Measurements from ENCODE around the gene GPALPP1.
"Not testable (repeated sequence)": the region's sequence is repeated elsewhere in the genome, so short reads cannot be mapped to it uniquely, and the experiment has no call there.

The GPALPP1 gene, protein sequence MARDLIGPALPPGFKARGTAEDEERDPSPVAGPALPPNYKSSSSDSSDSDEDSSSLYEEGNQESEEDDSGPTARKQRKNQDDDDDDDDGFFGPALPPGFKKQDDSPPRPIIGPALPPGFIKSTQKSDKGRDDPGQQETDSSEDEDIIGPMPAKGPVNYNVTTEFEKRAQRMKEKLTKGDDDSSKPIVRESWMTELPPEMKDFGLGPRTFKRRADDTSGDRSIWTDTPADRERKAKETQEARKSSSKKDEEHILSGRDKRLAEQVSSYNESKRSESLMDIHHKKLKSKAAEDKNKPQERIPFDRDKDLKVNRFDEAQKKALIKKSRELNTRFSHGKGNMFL

DNA sequence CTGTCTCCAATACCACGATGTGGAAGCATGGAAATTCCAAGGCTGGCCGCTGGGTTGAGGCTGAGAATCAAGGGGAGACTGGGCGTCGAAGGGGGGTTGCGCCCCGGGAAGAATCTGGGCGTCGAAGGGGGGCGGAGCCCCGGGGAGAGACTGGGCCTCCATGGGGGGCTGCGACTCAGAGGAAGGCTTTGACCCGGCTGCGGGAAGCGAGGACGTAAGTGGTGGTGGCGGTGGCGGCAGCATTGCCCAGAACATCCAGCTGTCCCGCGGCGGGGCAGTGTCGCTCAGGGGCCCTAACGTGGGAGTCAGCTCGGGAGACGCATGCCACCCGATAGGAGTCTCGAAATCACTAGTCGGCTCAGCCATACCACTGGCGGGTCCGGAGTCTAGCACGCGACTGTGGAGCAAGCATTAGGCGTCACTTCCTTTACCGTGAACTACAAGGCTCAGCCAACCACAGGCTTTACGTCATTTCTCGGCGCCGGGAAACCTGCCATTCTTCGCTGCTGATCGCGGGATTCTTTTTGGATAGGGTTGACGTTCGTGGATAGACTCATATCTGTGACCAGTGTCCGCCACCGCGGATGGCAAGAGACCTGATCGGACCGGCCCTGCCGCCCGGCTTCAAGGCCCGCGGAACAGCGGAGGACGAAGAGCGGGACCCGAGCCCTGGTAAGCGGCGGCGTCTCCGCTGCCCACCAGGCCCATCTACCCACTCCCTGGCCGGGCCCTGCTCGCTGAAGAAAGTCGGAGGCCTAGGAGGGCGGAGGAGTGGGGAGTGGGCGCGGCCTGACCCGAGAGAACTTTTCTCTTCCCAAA is at the start of gene GPALPP1, which contains the start of gene NUFIP1:
TSS of gene GPALPP1 (plus strand) at position 468 of the 819 bp plus-strand sequence. CDS start at position 585, 117 bp downstream.
TSS of gene NUFIP1 (minus strand) at position 401 of the 819 bp plus-strand sequence. CDS start at position 366, 35 bp downstream.
- peak; percentile 73 for DNase-seq (ENCODE audit: low read depth, low spot score)

DNA sequence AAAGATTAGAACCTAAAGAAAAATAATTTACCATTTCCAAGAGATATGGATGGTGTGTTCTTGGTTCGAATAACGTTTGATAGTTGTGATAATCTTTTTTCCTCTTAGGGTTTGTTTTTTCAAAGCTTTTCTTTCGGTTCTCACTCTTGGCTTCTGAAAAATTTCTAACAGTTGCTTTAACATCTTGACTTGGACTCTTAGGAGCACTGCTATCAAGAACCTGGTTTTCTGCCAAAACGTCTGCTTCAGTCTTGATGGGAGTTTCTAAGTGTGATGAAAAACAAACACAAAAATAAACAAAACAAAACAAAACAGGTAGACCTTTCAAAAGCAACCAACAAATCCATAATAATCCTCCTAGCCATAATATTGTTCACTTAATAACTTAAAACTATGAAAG is 45.9 kb upstream of the GPALPP1 start:
- DNase-seq (ENCODE audit: low read depth, low spot score) = not testable (repeated sequence)

DNA sequence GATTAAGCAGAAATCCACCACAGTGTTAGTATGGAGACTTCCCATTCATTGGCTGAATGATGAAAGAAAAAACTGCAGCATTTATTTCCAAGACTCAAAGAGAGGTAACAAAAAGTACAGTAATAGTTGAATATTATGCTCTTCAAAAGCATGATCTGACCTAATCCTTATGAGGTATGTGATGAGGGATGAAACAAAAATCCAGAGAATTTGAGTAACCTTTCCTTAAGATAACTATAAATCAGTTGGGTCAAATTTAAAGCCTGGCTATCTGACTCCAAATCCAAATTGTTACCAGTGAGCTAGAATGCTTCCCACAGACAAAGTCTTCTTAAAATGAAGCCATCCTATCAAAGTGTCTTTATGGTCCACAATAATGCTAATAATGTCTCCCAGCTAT is 38.2 kb upstream of the GPALPP1 start:
- no peak for DNase-seq (ENCODE audit: low read depth, low spot score)

DNA sequence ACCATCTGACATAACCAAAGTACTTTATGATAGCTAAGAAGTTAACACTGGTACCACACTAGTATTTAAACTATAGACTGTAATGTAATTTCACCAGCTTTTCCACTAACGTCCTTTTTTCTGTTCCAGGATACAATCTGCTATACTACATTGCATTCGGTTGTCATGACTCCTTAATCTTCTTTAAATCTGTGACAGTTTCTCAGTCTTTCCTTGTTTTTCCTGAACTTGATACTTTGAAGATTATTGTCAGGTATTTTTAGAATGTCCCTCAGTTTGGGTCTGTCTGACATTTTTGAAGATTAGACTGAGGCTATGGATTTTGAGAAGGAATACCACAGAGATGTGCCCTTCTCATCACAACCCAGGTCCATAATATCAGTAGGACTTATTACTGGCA is 36.7 kb upstream of the GPALPP1 start:
- no peak for DNase-seq (ENCODE audit: low read depth, low spot score)

DNA sequence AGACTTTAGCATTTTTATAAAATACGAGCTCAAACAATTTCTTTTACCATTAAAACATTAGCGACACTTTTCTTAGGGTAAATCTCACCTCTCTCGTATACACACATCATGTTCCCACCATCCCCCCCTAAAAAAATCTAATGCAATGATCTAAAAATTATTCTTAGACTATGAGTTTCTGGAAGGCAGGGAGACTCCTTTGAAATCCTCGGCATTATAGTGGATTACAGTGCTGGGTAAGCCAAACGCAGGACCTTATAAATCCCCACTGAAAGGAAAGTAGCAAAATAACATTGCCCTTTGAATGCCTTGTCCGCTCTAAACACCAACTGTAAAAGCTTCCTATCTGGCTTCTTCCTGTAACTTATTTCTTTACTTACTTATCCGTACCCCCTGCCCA is 35.1 kb upstream of the GPALPP1 start:
- DNase-seq (ENCODE audit: low read depth, low spot score) = no peak

DNA sequence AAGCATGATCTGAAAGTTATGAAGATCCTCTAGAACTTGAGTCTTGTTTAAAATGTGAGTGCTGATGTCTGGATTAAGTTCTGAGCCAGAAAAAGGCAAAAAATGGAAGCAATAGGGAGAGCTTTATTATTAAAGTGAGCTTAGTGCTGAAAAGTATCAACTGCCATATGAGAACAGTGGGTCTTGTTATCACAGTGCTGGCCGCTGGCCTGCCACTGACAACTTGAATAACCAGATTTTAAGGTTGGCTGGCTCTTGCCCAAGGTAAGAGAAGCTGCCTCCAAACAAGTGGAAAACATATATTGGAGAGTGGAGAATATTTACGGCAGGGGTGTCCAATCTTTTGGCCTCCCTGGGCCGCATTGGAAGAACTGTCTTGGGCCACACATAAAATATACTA is 33.9 kb upstream of the GPALPP1 start:
- DNase-seq (ENCODE audit: low read depth, low spot score) = no peak

DNA sequence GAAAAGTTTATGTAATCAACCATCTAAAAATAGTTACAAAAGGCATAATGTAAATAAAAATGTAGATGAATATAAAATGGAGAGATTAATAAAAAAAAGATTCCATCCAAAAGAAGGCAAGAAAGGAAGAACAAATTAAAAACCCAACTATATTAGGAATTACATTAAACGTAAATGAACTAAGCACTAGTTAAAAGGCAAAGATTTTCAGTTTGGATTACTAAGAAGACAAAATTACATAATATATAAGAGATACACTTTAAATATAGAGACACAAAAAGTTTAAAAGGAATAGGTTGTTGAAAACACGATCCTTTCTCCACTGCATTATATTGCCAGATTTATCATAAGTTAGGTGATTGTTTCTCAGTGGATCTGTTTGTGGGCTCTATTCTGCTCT is 27.3 kb upstream of the GPALPP1 start:
- DNase-seq (ENCODE audit: low read depth, low spot score) = no peak

DNA sequence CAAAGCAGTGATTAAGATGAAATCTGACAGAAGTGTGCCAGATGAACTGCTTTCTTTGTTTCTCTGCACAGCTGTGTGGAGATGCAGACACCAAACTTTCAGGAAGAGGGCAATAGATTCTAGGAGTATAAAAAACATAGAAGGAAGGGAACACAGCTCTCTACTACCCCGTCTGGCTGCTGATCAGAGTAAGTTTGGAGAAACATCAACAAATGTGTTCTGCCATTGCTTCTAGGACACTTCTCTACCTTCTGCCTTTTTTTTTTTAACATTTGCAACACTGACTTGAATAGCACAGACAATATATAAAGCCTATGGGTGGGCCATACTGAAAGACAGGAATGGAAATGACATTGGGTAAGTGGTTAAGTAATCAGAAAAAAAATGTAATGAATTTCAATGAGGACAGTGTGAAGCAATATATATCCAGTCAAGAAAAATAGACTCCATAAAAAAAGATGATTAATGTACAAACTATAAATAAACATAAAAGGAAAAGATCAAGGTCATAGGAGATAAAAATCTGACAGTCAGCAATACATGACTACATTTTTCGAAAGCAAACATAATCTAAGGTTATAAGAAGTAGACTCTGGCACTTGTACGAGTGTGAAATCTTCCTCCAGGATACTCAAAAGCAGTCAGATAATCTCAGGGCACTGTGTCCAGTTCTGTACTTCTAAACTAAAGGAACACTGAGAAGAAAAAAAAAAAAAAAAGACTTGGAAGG is 21.5 kb upstream of the GPALPP1 start:
- no peak for DNase-seq (ENCODE audit: low read depth, low spot score)

DNA sequence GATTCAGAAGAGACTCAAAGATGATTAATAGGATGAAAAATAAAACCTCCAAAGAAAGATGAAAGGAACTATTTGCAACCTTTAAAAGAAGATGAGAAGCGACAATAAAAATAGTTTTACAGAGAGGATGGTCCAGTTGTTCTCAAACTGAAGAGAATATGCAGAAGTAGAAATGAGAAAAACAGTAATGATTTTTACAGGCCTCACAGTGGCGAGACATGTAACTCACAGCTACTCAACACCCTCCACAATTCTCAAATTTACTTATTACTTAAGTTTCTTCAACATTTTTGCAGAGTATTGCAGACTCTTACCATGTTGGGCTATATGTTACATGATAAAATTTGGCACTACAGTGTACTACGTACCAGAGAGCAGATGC is 20.9 kb upstream of the GPALPP1 start:
- DNase-seq (ENCODE audit: low read depth, low spot score) = no peak

DNA sequence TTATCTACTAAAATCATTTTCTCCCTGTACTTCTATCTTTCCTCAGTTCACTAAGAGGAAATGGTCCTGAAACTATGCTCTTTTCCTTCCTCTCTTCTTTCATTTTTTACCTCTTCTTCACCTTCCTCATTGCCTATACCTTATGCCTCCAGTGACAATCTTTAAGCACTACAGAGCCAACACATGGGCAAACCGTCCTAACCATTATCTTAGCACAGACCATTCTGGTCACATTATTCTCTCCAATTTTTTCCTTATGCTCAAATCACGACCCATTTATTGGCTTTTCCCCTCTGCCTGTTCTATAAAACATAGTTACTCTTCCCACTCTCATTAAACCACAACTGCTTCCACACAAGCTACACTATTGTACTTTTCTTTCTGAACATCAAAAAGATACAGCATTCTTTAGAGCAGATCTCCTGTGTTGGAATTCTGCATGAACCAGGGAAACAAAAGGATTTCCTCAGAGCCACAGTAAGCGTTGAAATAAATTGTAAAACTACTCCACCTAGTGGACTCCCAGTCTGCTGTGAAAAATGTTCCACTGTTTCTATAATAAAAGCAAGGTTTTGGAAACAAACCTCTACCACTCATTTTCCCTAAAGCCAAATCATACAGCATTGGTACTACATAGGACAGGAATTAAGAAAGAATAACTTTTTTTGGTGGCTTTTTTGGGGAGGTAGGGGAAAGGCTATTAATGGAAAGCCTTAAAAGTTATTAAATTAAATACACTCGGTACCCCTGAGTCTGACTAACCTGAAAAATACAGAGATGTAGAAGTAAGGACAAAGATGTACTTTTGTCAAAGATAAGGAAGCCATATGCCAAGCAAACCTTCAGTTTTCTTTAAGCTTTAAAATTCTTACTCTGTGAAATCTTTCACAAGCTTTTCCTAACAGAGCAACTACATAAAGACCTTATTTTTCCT is 19.5 kb upstream of the GPALPP1 start:
- DNase-seq (ENCODE audit: low read depth, low spot score) = no peak

DNA sequence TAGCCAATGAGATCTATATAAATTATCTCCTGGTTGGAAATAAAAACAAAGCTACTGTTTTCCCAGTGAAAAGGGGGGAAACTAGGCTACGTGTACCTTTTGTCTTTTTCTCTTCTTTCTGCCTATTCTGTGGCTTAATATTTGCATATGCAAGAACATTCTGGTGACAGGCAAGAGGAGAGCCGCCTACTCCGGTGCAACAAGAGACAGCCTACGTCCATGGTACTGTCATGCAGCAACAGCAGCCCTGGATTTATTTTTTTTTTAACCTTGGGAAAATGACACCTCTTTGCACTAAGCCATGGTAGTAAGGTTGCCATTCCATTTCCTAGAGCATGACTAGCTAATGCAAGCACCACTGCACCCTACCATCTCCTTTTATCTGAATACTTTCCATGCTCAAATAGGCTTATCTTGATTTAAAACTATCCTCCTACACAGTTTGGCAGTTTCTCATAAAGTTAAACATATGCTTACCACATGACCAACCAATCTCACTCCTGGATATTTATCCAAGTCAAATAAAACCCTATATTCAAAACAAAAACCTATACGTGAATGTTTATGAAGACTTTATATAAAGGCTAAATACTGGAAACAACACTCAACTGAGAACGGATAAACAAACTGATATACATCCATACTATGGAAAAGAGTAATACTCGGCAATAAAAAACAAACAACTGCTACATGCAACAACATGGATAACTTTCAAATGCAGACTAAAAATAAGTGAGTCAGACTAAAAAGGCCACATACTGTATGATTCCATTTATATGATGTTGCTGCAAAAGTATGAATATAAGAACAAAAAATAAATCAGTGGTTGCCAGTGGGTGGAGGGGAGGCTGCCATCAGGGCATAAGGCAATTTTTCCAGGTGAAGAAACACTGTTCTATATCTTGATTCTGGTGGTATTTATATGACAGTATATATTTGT is 17.4 kb upstream of the GPALPP1 start:
- DNase-seq (ENCODE audit: low read depth, low spot score) = no peak

DNA sequence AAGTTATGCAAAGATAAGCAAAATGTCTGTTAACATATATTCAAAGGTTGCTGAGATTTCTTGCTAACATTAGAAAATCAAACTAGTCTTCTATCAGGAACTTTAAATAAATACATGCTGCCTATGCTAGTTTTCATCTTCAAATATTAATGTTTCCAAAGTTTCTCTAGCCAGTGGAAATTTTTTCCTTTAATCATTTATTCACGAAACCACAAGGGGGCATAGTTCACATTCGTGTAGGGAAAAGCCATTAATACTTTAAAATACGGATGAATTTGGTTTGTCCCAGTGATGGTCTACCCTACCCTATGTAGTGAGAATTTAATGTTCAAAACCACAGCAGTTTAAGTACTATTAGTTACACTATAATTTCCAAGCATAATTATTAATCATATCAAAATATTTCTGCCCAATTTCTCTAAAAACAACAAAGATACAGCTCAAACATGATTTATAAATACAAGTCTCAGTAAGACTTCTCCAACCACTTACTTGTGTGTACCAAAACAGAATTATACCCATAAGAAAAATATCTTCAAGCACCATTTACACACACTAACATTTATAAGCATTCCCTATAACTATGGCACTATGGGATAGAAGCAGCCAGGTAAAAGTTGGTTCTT is 16.3 kb upstream of the GPALPP1 start:
- DNase-seq (ENCODE audit: low read depth, low spot score) = no peak

DNA sequence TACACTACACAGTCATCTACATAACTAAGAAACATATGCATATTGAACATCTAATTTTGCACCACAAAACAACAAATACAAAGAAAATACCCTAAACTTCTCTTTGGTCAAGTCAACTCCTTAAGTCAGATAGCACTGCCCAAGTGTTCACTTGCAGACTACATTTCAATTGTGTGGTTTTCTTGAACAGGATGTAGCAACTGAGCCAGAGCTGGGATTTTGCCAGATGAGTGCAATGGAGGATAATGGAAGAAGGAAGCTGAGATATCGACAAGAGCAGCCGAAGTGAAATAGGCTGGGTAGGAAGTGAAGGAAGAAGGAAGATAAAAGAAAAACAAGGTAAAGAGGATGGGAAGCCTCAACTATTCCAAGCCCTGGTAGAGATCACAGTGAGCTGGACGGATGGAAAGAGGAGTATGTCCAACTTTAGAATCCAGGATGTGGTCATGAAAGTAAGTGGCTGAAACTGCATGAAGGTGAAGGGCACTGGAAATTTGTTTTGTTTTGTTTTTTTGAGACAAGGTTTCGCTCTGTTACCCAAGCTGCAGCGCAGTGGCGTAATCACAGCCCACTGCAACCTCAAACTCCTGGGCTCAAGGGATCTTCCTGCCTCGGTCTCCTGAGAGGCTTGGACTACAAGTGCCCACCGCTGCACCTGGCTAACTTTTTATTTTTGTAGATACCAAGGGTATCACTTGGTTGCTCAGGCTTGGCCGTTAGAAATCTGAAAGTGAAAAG is 15.1 kb upstream of the GPALPP1 start:
- DNase-seq (ENCODE audit: low read depth, low spot score) = no peak

DNA sequence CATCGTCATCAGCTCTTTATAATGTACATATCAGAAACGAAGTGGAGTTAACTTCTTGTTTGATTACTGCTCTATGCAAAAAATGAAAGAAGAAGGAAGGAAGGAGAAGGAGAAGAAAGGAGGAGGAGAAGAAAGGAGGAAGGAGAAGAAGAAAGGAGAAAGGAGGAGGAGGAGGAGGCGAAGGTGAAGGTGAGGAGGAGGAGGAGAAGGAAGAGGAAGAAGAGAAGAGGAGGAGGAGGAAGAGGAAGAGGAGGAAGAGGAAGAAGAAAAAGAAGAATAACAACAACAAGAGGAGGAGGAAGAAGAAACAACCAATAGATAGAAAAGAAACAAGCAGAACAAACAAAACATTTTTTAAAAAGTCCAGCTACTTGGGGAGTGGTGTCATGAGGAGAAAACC is 13.1 kb upstream of the GPALPP1 start:
- DNase-seq (ENCODE audit: low read depth, low spot score) = no peak

DNA sequence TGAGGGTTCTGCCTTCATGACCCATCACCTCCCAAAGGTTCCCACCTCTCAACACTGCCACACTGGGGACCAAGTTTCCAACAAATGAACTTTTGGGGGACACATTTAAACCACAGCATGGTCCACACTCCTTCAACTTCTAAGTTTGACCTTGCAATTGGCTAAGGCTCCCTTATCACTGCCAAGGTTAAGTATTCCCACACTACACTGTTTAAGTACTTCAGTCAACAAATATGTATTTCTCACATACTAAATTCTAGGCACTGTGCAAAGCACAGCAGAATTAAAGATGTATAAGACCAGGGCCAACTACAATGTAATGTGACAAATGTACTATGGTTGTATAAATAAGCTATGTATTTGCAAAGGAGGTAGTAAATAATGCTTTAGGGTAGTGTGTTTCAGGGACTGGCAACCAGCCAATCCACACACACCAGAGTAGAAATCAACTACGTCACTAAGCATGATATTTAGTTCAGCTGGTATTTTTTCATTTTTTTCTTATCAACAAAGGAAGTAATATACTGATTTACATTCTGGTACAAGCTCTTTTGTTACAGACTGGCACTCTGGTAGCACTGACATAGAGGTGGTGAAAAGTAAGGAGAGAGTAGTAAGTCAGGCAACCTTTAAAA is 12.3 kb upstream of the GPALPP1 start:
- DNase-seq (ENCODE audit: low read depth, low spot score) = no peak

DNA sequence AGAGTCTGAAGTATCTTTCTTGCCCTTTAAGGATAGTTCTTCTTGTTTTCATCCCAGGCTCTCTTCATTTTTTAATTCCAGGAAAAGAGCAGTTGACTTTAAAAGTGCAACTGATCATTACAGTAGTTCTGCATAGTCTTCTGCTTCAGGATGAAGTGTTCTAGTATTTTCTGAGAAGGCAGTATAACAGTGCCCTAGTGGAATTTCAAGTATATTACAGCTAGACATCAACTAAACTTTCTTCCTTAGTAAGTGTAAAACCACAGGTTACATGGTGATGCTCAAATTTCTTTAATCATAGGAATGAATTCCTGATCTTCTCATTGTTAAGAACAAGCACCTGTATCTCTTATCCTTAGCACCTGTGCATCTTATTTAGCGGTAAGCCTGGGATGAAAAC is 11.0 kb upstream of the GPALPP1 start:
- no peak for DNase-seq (ENCODE audit: low read depth, low spot score)

DNA sequence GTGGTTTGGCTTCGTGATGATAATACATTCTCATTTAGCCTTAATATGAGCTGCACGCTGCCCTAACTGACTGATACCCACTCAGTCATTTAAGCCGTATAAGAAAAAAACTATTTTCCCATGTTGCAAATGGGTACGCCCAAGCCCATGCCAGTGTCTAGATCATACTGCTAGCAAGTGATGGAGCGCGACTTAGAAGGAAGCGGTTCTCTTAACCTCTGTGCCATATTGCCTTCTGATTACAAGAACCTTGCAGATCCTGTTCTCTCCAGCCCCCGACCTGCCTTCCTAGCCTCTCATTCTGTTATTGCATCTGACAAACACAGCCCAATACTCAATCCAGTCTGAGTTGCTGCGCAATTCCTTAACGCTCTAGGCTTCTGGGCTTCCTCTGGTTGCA is 603 bp downstream of the GPALPP1 start:
- DNase-seq (ENCODE audit: low read depth, low spot score) = no peak

DNA sequence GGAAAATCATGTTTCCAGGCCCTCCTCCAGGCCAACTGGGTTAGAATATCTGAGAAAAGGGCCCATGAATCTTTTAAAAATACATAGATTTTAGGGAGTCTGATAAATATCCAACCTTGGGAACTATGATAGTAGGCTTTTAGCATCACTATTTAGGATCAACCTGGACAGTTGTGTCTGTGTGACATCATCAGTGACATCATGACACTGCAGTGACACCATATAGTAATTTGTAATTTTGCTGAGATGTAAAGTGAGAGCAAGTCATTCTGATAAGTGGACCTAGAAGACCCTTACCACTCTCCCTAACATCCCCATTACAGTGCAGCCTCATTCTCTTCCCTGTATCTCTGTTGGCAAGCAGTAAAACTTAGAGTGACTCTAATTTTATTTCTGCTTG is 14.1 kb downstream of the GPALPP1 start:
- DNase-seq (ENCODE audit: low read depth, low spot score) = no peak
